Suppressor macrophage treated with lipopolysaccharide for 1 hour (primary cell): ENCODE measurements around the gene ENTPD8.

ENCODE experiments used
- DNase-seq, 3 donors: peaks; one replicate each; pipeline ENCODE4 v3.0.0-alpha.2; 2020 to 2022

ENTPD8 gene

GRCh38 chr9:137429974-137430722 is 11.0 kb downstream of the ENTPD8 start:
- no peak for DNase-seq

DNA sequence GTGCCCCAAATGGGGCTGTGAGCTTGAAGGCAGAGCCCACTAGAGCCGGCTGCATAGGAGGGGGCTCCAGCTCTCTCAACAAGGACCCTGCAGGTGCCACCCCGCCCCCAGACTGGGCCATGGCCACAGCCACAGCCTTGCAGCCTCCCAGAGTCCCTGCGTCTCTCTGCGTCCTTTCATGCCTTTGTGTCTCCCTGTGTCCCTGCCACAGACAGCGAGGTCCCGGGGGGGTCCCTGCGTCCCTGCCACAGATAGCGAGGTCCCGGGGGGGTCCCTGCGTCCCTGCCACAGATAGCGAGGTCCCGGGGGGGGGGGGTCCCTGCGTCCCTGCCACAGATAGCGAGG is 11.6 kb downstream of the ENTPD8 start:
- DNase-seq: no peak

DNA sequence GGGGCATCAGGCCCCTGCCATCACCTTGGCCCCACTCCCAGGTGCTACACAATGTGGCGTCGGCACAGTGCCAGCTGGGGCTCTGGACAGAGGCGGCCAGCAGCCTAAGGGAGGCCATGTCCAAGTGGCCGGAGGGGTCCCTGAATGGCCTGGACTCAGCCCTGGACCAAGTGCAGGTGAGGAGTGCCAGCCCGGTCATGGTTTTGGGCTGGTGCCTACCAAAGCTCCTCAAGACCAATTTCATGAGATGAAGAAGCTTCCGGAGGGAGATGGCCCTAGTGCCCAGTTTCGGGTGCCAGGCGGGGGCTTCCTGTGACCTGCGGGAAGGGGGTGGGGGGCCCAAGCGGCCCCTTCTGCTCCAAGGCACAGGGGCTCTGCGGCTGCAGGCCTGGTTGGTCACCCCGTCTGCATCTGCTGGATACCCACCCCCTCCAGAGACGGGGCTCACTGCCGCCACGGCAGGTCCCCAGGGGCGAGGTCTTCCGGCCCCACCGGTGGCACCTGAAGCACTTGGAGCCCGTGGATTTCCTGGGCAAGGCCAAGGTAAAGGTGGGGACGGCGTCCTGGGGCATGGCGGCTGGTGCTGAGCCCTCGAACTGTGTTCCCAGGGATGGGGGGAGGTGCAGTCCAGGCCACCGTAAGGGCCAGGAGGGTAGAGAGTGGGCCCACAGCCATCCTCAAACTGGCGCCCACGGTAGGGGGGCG is 12.2 kb downstream of the ENTPD8 start:
- DNase-seq: no peak

DNA sequence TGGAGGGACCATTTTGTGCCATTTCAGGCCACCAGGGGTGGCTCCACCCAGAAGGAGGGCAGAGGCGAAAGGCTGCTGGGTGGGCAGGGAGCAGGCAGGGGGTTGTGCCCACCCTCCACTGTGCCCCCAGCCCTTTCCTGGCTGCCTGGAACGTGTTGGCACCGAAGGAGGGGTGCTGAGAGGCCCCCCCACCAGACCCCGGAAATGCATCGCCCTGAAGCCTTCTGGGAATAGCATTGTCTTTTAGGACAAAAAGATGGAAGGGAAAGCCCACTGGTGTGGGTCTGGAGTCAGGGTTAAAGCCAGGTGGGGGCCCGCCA is 12.9 kb downstream of the ENTPD8 start:
- DNase-seq: no peak

DNA sequence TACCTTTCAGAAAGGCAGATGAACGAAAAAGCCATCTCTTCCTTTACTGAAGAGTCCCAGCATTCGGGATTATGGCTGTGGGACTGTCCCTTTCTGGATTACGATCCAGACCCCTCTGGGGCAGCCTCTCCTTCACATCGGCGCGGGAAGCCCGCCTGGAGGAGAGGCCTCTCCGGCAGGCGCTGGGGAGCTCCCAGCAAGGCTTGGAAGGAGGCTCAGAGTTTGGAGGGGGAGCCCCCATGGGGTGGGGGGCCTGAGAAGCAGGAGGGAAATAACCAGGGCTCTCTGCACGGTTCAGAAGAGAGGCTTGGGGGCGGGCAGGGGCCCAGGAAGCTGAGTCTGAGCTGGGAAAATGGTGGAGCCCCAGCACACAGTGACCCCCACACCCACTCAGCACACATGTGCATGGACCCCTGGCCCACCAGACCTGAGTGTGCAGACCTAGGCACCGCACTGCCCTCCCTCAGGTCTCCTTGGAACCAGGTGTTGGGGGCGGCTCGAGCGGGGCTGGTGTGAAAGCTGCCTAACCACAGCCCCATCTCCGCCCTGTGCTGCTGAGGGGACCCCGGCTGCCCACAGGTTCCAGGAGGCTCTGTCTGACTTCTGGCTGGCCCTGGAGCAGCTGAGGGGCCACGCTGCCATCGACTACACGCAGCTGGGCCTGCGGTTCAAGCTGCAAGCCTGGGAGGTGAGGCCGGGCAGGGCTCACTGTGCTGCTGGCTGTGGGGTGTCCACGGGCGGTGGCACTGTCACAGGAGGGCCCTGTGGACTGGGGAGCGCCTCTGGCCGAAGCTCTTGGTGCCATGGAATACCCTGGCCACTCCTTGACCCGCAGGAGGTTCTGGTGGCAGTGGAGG is 13.5 kb downstream of the ENTPD8 start:
- DNase-seq: no peak

DNA sequence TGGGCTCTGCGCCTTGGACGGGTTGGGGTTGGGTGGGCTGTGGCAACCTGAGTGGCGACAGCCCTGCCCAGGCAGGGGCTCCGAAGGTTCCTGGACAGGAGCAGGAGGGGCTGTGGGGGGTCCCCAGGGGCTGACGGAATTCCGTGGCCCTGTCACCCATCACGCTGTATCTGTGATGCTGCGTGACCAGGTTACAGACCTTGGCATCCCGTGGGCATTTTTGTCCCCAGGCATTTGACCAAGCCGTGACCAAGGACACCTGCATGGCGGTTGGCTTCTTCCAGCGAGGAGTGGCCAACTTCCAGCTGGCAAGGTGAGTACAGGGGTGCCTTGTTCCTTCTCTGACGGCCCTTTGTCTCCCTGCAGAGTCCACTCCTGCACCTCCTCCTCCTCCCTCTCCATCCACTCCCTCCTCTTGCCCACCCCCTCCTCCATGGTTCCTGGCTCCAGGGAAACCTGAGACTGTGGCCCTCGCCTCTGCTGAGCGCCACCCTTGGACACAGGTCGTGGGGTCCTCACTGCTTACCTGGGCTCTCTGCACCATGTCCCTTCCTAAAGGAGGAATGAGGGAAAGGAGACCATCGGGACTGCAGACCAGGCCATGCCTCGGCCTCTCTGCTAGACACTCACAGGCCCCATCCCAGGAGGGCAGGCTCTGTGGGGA is 15.0 kb downstream of the ENTPD8 start:
- DNase-seq: no peak

DNA sequence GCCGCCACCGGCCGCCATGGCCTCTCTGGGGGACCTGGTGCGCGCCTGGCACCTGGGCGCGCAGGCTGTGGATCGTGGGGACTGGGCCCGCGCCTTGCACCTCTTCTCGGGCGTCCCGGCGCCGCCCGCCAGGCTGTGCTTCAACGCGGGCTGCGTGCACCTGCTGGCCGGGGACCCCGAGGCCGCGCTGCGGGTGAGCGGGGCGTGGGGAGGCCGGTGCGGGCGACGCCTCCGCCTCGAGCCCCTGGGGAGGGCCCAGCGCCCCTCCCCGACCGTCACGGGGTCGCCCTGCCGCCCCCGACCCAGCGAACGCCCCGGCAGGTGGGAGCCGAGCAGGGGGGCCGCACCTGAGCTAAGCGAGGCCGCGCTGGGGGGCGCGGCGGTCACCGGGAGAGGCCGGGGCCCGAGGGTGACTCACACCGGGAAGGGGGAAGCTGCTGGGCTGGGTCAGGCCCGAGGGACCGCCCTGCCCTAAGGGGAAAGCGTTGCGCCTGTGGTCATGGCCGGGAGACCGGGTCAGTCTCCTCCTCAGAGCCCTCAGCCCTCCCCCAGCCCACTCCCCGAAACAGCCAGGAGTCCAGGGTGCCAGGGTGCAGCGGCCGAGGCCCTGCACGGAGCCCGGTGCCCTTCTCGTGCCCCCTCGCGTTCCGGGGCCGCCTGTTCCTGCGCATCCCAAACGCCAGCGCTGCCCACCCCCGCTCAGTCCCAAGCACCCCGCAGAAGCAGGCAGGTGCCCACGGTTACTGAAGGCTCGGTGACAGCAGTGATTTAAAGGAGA is 17.5 kb downstream of the ENTPD8 start:
- peak; percentile 64 to 83 (median 80) for DNase-seq

DNA sequence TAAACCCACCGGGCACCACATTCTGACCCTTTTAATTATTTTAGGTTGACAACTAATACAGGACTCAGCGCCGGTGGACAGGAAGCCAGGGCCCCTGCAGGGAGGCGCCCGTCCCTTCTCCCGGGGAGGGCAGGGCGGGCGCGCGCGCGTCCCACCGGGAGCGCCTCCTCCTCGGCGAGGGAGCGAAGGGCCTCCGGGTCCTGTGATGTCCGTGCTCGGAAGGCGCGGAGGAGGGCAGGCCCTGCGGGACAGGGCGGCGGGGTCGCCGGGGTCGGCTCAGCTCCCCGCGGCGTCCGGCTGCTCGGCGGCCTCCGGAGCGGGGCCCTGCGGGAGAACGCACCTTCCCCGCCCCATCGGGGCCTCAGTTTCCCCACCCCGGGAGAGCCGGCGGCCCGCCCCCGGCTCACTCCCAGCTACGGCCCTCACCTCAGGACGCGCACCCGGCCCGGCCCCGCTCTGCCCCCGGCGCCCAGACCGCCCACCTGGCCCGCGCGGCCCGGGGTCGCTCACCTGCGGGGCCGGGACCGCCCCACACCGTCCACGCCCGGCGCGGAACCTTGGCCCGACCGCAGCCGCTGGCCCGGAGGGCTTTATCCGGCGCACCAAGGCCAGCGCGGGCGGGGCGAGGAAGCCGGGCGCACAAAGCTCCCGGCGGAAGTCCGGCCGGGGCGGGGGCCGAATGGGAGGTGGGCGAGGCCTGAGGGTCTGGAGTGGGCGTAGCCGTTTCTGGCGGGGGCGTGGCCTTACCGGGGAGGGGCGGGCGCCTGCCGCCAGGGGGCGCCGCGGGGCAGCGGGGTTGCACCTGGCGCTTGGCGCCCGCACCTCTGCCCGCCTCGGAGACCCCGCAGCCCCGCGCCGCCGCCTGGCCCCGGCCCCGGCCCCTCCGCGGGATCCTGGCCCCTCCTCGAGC is 18.3 kb downstream of the ENTPD8 start, which contains the start of the genes EXD3 and NOXA1:
TSS of gene EXD3 (minus strand) at position 559 of the 910 bp plus-strand sequence. CDS start 27,805 bp downstream, outside the sequence.
TSS of gene NOXA1 (plus strand) at position 790 of the 910 bp plus-strand sequence. CDS start 137 bp downstream, outside the sequence.
- DNase-seq: peak; percentile 96 to 100 (median 99)

DNA sequence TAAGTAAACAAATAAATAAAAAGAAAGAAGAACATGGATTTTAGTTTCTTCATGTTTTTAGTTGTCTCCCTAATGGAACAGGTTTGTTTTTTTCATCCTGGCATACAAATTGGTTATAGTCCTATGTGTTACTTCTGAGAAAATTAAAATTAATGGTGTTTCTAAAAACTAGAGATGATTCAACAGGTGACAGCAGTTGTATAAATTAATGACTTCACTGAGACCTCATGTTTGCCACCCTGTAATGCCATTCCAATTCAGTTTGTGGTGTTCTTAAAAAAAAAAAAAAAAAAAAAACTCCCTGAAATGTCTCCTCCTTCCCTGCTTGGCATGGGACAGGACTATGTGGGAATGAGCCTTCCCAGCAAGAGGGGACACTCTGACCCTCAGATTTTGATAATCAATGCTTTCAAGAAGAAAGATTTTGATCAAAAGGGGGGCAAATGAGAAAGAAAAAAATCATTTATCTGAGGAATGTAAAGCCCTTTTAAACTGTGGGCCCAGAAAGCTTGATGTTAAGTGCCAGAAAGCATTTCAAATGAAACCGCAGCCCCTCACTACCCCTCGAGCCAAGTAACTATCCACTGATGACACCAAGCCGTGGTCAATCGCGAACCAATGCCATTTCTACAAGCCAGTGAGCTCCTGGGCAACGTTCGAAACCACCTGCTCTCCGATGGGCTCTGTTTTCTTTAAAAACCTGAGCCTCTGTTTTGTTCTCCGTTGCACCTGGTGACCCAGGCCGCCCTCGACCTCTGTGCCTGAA is 19.1 kb downstream of the ENTPD8 start:
- no peak for DNase-seq

- peak in 1 of 3 donors; percentile 34 for DNase-seq
Observed at GRCh38 chr9:137417161-137418021, 23.8 kb downstream of the ENTPD8 start.

DNA sequence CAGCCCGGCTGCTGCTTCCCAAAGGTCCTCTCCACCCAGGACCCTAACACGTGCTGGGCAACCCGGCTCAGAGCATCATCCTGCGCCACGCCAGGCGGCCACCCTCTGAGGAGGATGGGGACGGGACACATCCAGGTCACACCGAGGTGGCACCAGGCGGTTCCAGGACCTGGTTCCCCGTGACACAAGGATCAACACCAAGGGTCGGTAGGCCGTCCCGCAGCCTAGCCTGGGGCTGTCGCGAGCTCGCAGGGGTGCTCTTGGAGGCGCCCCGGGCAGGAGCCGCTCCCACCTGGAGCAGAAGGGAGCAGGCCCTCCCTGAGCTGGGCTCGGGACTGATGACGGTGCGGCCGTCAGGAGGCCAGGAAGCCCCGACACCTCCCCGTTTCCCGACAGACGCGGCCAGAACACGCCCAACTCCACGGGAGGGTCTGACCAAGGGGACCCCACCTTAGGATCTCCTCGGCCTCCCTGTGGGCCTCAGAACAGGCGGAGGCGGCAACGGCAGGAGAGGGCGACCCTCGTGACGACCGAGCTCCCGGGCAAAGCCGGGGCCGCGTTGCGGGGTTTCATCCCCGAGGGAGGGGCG is 24.5 kb downstream of the ENTPD8 start:
- DNase-seq: no peak

DNA sequence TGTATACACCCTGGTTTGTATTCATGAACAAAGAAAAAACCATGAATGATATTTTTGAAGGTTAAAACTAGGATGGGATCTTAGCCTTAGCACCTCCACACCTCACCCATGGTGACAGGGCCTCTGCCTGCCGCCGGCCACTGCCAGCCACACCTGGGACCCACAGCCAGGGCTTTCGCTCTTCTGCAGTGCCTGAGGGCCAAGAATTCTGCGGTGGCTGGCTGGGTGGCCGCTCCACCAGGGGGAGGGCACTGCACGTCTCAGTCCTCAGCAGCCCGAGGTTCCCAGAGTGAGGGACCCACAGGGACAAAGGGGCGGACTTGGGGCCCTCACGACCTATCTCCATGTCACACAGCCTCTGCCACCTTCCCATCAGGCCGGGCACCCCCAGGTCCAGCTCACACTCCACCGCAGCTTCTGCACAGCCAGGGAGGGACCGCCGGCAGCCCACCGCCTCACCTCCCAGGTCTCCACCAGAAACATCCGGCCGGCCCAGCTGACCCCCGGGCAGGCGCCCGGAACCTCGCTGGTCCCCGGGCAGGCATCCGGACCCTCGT is 25.1 kb downstream of the ENTPD8 start:
- DNase-seq: no peak

DNA sequence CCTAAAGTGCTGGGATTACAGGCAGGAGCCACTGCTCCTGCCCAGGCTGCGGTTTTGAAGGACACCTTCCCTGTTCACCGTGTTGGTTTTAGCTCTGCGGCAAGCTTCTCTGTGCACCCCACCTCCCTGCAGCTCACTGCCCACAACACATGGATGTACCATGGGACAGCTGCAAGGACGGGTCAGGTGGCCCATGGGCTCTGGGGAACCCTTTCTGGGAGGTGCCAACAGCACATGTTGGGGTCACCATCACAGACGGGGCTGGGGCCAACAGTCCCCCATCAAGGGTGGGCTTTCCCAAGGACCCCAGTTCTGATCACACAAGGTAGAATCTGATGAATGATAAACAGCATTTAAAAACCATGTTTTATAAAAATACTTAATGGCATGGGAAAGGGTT is 25.7 kb downstream of the ENTPD8 start:
- no peak for DNase-seq

GRCh38 chr9:137412431-137412830 is 28.7 kb downstream of the ENTPD8 start:
- no peak for DNase-seq

- peak in 2 of 3 donors; percentile 53 to 54 for DNase-seq
Observed at GRCh38 chr9:137411645-137412380, 29.3 kb downstream of the ENTPD8 start.

DNA sequence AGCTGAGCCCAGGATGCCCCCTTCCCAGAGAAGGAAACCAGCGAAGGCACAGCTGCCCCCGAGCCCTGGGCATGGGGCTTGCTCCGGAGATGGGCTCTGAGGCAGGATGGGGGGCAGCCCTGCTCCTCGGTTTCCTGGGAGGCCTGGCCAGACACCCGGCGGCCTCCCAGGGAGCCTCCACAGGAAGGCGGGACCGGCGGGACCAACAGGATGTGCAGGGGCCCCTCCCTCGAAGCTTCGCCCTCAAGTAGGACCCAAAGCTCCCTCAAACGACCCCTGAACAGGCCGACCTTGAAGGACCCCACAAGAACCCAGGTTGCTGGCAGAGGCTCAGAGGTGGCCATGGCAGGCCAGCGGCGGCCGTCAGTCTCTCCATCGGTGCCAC is 29.9 kb downstream of the ENTPD8 start:
- no peak for DNase-seq

DNA sequence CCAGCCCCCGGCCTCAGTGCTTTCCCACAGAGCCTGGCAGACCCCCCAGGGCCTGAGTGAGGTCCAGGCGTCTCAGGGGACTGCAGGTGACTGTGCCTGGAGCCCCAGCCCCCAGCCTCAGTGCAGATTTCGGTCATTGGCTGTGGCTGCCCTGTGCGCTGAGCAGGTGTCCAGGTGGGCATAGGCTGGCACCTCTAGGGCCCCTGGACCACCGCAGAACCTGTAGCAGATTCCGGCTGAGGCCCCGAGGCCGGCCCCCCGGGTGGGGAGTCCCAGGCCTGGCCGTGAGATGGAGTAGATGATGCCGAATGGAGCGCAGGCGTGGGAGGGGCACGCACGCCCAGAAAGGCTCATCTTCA is 30.3 kb downstream of the ENTPD8 start:
- no peak for DNase-seq
